Inflammatory macrophage treated with lipopolysaccharide for 4 hours (primary cell): ENCODE data around the gene BTBD9.
A peak's percentile ranks its signal among the peaks of the same experiment; 100 is the strongest.
"Not testable (repeated sequence)": the region's sequence is repeated elsewhere in the genome, so short reads cannot be mapped to it uniquely, and the experiment has no call there.

ENCODE experiments used
- DNase-seq: peaks from one replicate; pipeline ENCODE4 v3.0.0-alpha.2; 2020

Gene BTBD9

DNA sequence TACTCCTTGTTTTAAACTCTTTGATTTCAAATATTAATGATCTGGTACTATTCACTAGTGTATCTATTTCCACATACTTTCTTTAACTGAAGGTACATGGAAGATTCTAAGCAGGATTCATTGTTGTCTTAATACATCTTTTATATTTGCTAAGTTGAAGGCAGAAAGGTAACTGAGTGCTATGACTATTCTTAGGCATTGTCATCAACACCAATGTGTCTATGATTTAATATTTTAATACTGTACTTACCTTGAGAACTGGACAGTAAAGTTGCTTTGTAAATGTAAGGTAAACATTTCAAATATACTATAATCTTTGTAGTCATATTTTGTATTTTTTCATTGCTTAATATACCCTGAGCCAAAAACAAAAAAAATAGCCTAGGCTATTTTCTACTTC, 8.9 kb upstream of the BTBD9 start:
- no peak for DNase-seq

DNA sequence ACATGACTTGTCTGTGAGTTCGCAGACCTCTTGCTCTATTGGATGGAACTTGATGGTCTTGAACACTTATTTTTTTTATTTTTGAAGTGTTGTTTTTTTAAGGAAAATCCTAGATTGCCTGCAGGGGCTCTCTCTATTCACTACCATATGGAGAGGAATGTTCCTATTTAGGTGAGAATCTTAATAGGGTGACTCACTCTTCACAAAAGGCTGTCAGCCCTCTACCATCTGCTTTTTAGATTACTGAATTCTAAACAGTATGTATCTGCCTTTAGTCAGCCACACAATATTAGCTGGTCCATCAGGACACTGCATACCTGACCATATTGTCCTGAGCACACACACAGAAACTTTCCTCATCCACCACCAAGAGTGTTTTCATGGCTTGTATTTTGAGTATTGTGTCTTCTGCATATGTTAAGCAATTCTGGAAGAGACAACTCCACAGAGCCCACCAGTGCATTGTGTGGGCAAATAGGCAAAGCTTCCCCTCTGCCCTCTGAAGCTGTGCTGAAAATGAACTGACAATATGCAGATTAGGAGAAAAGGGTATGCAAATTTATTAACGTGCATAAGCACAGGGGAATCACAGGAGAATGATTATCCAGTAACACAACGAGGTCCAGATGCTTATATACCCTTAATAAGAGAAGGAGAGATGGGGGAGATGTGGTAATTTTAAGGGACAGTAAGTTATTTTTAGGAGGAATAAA, 6.6 kb upstream of the BTBD9 start:
- DNase-seq = no peak

DNA sequence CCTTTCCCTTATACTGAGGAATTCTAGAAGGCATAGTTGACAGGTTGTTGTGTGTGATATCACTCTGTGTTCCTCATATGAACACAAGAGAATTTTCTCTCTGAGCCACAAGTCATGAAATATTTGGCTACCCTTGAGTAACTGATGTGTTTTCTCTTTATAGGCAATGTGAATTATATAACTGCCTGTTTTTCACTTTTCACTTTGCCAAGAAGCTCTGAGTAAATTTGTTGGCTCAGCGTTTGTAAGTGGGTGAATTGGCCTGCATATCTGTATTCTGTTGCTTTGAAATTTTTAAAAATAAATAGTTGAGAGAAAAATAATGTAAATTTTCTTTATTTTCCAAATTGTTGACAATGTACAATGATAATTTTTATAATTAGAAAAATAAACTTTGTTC, 5.2 kb upstream of the BTBD9 start:
- DNase-seq = no peak

DNA sequence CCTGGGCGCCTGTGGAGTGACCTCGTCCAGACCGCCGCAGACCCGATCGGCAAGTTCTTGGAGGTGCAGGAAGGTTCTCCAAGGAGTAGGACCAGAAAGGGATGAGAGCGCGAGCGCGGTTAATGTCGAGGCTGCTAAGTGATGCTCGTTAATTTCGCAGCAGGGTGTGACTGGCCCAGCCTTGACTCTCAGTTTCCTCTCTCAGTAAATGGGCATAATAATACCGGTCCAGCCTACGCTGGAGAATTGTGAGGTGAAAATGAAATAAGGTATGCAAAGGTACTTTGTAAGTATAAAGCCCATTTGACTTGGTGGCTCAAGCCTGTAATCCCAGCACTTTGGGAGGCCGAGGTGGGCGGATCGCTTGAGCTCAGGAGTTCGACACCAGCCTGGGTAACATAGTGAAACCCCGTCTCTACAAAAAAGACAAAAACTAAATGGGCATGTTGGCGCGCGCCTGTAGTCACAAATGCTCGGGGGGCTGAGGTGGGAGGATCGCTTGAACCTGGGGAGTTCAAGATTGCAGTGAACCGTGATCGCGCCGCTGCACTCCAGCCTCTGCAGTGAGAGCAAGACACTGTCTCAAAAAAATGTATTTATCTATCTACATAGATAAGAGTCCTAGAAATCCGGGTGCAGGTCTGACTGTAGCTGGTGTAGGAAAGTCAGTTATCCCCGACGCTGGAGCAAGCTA, 634 bp upstream of the BTBD9 start:
- no peak for DNase-seq

DNA sequence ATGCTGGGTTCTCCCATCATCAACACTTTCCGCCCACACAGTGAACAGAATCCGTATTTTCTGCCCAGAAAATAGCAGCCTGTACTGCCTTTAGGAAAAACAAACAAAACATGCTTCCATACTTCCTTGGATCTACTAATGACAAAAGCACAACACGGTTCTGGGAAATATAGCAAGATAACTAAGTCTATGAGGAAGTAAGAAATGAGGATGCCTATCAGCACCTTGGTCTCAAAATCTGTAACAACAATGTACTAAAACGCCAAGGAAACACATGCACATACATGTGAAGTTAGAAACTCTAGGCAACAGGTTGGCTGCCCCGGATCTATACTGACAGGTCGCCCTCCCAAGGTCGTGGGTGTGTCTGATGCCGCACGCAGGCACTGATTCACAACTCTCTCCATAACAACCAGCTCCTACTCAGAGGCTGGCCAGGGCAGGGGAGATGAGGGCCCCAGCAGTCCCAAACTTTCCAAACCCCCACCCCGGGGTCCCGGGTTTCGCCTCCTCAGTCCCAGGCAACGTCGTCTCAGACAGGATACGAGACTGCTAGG, 710 bp downstream of the BTBD9 start:
- peak; percentile 15 for DNase-seq

DNA sequence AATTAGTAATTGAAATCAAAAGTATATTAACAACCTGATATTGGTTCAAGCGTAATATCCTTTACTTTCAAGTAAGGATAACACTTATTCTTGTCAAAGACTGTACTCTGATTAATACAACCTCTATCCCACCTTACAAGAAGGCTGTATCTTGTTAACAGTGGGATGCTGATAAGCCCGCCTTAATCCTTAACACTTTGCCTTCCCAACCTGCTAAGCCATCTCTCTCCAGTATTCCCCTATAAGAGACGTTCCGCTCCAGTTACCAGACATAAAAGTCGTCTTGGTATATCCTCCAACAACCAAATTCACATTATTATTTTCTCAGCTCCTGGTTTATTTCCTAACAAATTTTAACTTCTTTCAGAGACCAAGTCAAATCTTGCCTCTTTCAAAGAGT, 2.0 kb downstream of the BTBD9 start:
- no peak for DNase-seq

DNA sequence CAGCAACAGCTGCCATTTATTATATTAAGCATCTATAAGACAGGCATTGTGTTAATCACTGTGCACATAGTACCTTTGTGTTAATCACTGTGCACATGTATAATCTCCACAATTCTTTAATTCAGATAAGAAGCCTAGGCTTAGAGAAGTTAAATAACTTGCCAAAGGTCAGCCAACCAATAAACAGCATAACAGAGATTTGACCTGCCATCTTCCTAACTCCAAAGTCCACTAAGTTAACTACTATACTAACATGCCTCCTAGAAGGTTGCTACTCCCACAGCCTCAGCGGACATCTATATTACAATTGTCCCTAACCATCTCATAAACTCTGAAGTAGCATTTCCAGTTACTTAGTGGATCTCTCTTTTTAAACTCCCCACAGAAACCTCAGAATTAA, 3.7 kb downstream of the BTBD9 start:
- no peak for DNase-seq

DNA sequence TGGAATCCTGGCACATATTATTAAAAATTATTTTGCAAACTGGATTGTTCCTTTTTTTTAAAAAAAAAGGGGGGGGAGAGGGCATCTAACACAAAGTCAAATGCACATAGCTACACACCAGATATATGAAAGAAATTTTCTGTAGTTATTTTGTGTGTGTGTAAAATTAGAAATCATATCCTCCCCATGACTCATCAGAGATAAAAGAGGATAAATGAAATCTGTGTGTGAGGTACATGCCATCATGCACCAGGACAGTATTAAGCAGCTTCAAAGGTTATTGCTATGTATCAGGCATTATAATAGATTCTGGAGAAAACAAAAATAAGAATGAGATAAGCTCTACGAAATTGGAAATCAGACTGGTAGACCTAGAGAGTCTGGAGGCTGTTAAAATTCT, 5.2 kb downstream of the BTBD9 start:
- no peak for DNase-seq

DNA sequence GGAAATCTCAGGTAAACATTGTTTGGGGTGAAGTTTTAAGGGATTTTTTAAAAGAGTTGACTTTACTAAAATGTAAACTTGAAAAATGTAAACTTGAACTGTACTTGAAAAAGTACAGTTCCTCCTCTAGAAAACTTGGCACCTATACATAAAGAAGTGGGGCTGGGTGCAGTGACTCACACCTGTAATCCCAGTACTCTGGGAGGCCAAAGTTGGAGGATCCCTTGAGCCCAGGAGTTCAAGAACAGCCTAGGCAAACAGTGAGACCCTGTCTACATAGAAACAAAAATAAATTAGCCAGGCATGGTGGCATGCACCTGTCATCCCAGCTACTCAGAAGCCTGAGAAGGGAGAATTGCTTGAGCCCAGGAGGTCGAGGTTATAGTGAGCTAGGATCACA, 7.2 kb downstream of the BTBD9 start:
- no peak for DNase-seq

DNA sequence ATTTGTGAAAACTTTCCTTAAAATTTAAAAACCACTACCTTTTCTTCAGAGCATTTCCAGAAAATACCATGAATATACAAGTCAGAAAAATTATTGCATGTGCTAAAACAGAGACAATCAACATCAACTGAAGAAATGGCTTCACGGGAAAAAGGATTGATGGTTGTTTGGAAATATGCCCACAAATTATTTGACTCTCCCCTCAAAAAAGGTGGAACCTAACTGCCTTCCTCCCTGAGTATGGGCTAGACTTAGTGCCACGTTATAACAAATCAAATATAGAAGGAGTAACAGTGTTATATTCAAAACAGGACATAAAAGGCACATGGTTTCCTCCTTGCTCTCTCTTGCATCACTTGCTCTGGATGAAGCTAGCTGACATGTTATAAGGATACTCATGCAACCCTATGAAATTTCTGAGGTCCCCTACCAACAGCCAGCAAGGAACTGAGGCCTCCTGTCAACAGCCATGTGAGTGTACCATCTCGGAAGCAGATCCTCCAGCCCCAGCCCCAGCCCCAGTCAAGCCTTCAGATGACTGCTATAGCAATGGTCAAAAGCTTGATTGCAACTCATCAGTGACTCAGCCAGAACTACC, 8.4 kb downstream of the BTBD9 start:
- no peak for DNase-seq

DNA sequence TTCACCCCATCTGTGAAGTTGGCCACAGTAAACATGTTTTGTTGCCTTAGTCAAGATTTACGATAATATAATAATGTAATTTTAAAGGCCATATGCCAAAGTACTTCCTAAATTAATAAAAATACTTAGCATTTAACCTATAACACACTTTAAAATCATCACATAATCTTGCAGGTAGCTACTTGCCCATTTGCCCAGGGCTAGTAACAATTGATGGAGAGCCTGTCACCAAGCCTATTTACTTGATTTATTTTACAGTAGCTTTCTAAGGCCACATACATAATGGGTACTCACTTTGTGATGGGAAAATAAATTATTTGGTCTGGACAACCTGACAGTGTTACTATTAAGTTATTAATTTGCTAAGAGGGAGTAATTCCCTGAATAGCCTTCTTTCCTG, 14.5 kb downstream of the BTBD9 start:
- no peak for DNase-seq

DNA sequence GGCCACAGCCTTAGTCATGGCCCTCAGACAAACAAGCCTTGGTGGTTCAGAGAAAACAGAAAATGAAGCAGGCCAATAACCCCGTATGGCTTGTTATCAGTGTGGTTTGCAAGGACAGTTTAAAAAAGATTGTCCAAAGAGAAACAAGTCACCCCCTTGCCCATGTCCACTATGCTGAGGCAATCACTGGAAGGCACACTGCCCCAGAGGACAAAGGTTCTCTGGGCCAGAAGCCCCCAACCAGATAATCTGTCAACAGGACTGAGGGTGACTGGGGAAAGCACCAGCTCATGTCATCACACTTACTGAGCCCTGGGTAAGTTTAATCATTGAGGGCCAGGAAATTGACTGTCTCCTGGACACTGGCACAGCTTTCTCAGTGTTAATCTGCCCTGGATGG, 20.4 kb downstream of the BTBD9 start:
- DNase-seq = not testable (repeated sequence)

DNA sequence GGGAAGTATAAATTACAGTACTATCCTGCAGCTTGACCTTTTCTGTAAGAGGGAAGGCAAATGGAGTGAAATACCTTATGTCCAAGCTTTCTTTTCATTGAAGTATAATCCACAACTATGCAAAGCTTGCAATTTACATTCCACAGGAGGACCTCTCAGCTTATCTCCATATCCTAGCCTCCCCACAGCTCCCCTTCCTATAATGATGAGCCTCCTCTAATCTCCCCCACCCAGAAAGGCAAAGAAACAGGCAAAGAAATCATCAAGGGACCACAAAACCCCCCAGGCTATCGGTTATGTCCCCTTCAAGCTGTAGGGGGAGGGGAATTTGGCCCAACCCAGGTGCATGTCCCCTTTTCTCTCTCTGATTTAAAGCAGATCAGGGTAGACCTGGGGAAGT, 21.4 kb downstream of the BTBD9 start:
- not testable (repeated sequence) for DNase-seq

DNA sequence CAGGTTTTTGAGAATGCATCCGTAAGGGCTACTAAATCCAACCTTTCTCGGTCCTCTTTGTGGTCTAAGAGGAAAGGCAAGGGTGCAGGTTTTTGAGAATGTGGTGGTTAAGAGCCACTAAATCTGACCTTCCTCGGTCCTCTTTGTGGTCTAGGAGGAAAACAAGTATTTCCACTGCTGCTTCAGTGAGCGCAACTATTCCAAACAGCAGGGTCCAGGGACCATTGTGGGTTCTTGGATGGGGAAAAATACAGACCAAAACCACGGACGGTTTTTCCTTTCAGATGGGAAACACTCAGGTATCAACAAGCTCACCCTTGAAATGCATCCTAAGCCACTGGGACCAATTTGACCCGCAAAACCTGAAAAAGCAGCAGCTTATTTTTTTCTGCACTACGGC, 21.9 kb downstream of the BTBD9 start:
- no peak for DNase-seq

DNA sequence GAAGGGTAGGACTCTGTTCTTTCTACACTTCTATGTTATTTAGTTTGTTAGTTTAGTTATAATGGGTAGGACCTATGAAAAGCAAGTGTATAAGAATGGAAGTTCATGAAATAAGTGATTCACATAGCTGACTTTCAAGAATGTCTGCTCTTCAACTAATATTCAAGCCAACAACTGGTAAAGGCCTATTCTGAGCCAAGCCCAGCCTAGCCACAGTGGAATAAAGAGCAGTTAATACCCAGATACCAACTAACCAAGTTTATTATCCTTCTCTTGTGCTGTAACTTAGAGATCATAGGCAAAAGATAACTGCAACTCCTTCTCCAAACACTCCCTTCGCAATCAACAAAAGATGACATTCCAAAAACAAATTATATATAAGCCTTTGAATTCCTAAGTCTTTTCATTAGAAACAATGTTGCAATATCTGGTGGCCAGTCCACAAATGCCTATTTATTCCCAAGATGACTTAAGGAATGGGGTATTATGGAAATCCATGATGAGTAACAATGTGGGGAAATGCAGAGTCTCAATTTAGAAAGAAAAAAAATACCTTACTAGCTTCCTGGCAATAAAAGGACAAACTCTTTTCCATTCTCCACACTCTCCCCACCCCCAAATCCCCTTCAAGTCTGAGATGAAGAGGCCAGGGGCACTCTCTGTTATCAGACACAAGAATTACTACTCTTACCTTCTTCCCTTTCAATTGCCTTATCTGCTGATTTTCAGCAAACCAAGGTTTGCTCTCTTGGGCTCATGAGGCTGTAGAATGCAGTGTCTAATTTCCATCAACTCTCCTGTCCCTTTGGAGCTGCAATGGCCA, 27.4 kb downstream of the BTBD9 start:
- DNase-seq = no peak

DNA sequence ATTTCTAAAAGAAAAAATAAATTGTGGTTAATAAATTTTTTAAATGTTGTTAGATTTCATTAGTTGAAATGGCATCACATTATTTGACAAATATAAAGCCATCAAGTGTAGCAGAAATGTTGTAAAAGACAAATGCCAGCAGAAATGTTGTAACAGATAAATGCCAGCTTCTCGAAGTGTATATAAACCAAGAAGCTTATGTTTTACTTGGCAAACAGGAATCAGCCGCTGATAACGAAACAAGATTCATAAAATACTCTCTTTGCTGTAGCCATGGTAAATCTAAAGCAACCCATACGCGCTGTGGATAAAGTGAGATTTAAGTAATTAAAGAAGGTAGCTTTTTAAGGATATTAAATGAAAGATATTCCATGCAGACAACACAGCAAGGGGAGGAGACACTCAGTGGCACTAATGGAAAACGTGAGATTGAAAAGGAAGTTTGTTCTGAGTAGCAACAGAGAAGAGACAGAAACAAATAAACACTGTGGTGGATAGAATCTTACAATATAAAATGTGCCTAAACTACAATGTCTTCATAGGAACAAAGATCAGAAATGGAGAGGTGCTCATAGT, 29.6 kb downstream of the BTBD9 start:
- DNase-seq = no peak

DNA sequence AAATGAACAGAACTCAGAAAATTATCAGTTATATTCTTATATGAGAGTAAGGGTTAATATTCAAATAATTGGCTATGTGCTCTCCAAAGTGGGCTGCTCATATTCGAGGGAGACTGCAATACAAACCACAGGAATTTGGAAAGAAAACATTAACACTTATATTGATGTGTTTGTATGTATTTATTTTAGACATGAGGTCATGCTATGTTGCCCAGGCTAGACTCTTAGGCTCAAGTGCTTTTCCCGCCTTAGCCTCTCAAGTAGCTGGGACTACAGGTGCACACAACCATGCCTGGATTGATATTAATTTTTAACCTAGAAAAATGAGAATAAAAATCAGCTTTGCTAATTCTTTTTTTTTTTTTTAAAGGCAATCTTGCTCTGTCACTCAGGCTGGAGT, 35.0 kb downstream of the BTBD9 start:
- DNase-seq = no peak

DNA sequence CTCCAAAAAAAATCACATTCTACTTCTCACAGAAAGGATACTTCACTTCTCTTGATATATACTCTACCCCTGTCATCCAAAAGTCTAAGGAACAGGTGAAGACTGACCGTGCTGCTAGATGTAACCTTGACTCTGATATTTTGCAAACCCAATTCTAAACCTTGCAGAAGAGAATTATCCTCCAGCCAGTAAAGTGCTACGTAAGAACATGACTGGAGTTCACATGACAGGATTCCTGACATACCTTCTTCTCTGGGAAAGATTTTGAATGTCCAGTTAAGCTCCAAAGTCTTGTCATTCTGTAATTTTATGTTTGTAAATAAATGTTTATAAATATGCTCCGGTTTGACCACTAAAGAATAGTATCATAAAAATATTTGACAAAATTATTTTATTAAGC, 35.8 kb downstream of the BTBD9 start:
- no peak for DNase-seq

DNA sequence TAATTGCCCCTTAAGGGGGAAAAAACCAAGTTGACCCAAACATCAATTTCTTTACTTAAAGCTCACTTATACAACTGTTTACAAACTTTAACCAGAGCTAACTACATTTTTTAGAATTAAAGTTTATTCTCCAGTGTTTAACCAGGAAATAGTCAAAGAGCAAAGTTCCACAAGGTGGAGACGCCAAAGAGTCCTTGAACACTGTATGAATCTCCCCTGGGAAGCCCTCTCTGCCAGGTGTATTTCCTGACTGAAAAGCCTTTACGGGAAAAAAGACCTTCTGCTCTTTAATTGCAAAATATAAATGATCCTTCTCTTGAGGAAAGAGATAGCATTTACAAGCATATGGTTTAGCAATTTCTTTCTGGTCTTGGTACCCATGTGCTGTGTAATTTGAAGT, 36.2 kb downstream of the BTBD9 start:
- DNase-seq = no peak

DNA sequence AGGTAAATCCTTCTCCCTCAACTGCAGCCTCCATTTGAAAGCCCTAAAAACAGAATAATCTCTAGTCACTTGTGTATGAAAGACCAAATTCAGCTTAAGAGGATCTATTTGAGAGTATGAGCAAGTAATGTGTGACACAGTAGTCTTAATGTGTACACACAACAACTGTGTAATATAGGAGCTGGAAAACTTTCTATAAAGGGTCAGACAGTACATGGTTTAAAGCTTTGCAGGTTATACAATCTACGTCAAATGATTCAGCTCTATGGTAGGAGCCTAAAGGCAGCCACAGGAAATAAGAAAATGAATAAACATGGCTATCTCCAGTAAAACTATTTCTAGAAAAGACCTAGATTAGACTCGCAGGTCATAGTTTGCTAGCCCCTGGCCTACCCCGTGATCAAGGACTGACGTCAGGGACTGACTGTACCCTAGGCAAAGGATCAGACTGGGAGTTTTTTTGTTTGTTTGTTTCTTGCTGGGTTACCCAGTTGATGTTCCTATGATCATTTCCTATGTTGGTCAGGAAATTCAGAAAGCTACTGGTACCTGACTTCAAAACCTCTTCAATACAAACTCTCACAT, 39.7 kb downstream of the BTBD9 start:
- no peak for DNase-seq

DNA sequence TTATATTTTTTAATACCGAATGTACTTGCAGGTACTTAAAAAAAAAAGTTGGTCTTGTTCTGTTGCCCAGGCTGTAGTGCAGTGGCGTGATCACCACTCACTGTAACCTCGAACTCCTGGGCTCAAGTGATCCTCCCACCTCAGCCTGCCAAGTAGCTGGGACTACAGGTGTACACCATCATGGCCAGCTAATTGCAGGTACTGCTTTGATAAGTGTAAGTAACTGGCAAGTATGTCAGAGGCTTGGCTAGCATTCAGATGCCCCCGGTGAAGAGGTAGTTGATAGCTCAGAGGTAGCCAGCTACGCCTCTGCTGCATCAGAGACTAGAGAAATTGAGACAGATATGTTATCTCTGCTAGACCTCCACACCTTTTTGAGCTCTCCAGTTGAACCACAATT, 40.5 kb downstream of the BTBD9 start:
- DNase-seq = no peak

DNA sequence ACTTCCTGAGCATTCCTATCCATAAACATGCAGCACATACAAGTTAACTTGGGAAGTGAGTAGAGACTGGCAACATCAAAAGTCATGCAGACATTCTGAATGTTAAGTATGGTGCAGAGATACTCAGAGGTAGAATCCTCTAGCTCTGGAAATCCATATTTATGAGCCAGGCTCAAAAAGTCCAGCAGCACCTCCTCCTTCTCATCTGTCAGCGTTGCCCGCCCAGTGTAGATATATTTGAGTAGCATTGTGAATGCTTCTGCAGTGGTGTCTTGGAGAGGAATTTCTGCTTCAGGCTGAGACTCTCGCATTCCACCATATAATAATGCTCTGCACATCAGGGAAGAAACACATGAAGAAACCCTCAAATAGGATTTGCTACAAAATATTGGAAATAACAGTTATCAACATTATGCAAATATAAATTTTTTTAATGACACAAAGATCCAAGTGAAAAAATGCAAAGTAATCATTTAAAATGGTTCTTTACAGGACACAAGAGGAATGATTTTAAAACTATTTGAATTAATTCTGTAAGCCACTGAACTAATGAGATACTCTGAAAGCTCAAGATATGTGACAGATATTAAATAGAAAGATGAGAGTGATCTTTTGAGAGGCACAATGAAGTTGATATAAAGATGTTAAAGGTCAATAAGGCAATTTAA, 45.6 kb downstream of the BTBD9 start:
- no peak for DNase-seq
